SK-N-SH (cell line): ENCODE results near the gene RCAN2. TPM values are rescaled to one million over a fixed set of nuclear protein-coding genes. Genes with fewer than 3 reads are reported as not detected.

Experiments used
- CTCF ChIA-PET: fragments of 300-600, 350-600 bp; formaldehyde crosslinking; extraction: SDS; loops from one replicate; lab custom pipeline; 2021; lab: Yijun Ruan, JAX
- POLR2A ChIA-PET: fragments of 350-600 bp; sonication (Branson Sonifier 250); formaldehyde crosslinking; extraction: SDS; loops from one replicate; lab custom pipeline; 2020; ENCODE audit warnings: antibody characterized with exemption, inconsistent platforms; lab: Yijun Ruan, JAX
- DNase-seq: peaks from one replicate; pipeline ENCODE4 v3.0.0; 2012
- H2AFZ ChIP-seq: fragments of 200-600 bp; sonication (generic); 2 replicates; pipeline ENCODE4 v1.8.1; 2016; ENCODE audit warnings: antibody characterized with exemption, mild to moderate bottlenecking, low read depth
- H3F3A ChIP-seq: fragments of 200-600 bp; sonication (generic); replicated peaks from 2 replicates; pipeline ENCODE3; 2016; ENCODE audit warnings: antibody characterized with exemption, mild to moderate bottlenecking; ENCODE audit not compliant: insufficient read depth
- H3K27ac ChIP-seq, 2 experiments: fragments of 200-500 bp in 1 of 2; fragments of 200-600 bp in 1 of 2; sonication (Bioruptor generic) in 1 of 2; sonication (generic), shearing (Covaris generic) in 1 of 2; 2 replicates each; pipeline versions ENCODE4 v1.5.1 to v1.6.1; 2014 to 2016; ENCODE audit warnings: low read depth in 2 of 2, inconsistent platforms in 1 of 2, low read length in 1 of 2, mild to moderate bottlenecking in 1 of 2, mixed read lengths in 1 of 2
- H3K27me3 ChIP-seq: fragments of 200-600 bp; sonication (generic), shearing (Covaris generic); 2 replicates; pipeline ENCODE4 v1.6.1; 2016; ENCODE audit warnings: mixed run types; ENCODE audit not compliant: insufficient read depth
- H3K36me3 ChIP-seq, 2 experiments: fragments of 200-500 bp in 1 of 2; fragments of 200-600 bp in 1 of 2; sonication (Bioruptor generic) in 1 of 2; sonication (generic) in 1 of 2; replicated peaks in 1 of 2; 2 replicates each; pipeline versions ENCODE3 to v1.5.1; 2014 to 2016; ENCODE audit warnings: low read length in 1 of 2, mild to moderate bottlenecking in 1 of 2; ENCODE audit not compliant: insufficient read depth in 2 of 2, control insufficient read depth in 1 of 2
- H3K4me1 ChIP-seq, 2 experiments: fragments of 200-500 bp in 1 of 2; fragments of 200-600 bp in 1 of 2; sonication (Bioruptor generic) in 1 of 2; sonication (generic), shearing (Covaris generic) in 1 of 2; 2 replicates each; pipeline versions ENCODE4 v1.5.1 to v1.6.1; 2014 to 2016; ENCODE audit warnings: low read depth in 1 of 2, low read length in 1 of 2, mixed run types in 1 of 2; ENCODE audit not compliant: insufficient read depth in 2 of 2, control insufficient read depth in 1 of 2
- H3K4me2 ChIP-seq: fragments of 200-600 bp; sonication (generic), shearing (Covaris generic); 2 replicates; pipeline ENCODE4 v1.6.1; 2017; ENCODE audit warnings: mixed run types
- H3K4me3 ChIP-seq, 2 experiments: fragments of 200-500 bp in 1 of 2; fragments of 200-600 bp in 1 of 2; sonication (Bioruptor generic) in 1 of 2; sonication (generic), shearing (Covaris generic) in 1 of 2; 2 replicates each; pipeline versions ENCODE4 v1.5.1 to v1.8.1; 2014 to 2016; ENCODE audit warnings: low read depth in 2 of 2, inconsistent platforms in 1 of 2, low read length in 1 of 2, mild to moderate bottlenecking in 1 of 2, mixed read lengths in 1 of 2, moderate library complexity in 1 of 2
- H3K79me2 ChIP-seq: fragments of 200-600 bp; sonication (generic); 2 replicates; pipeline ENCODE4 v1.8.1; 2017; ENCODE audit warnings: mild to moderate bottlenecking; ENCODE audit not compliant: insufficient read depth
- H3K9ac ChIP-seq: fragments of 200-600 bp; sonication (generic); 2 replicates; pipeline ENCODE4 v1.6.1; 2017; ENCODE audit warnings: mixed run types
- H3K9me2 ChIP-seq: fragments of 200-600 bp; sonication (generic); 2 replicates; pipeline ENCODE4 v1.6.1; 2017; ENCODE audit warnings: mixed run types
- H3K9me3 ChIP-seq: fragments of 200-600 bp; sonication (generic); 2 replicates; pipeline ENCODE4 v1.6.1; 2017; ENCODE audit warnings: mixed run types, mild to moderate bottlenecking, moderate library complexity
- H4K20me1 ChIP-seq: fragments of 200-600 bp; sonication (generic); 2 replicates; pipeline ENCODE4 v1.6.1; 2017; ENCODE audit warnings: mild to moderate bottlenecking, mixed run types; ENCODE audit not compliant: insufficient read depth
- CHD2 ChIP-seq: fragments of 150-350 bp; IDR thresholded peaks from 2 replicates; pipeline ENCODE4 v1.6.1; 2018; ENCODE audit warnings: low read length; ENCODE audit not compliant: partially characterized antibody
- ELF1 ChIP-seq: IDR thresholded peaks from 2 replicates; pipeline ENCODE4 v1.4.0; 2012
- EP300 ChIP-seq, 2 experiments: IDR thresholded peaks; 2 replicates each; pipeline versions ENCODE4 v1.4.0 to v1.6.1; 2012; ENCODE audit warnings: borderline replicate concordance in 1 of 2, low read depth in 1 of 2, low read length in 1 of 2
- FOXM1 ChIP-seq: IDR thresholded peaks from 2 replicates; pipeline ENCODE4 v1.4.0; 2012; ENCODE audit warnings: low read depth, mild to moderate bottlenecking
- GATA2 ChIP-seq: sonication (generic); formaldehyde crosslinking; IDR thresholded peaks from 2 replicates; pipeline ENCODE4 v1.5.0; 2020; ENCODE audit warnings: mild to moderate bottlenecking, missing genetic modification reagents
- IRF3 ChIP-seq: fragments of 150-350 bp; IDR thresholded peaks from 2 replicates; pipeline ENCODE4 v1.6.1; 2016; ENCODE audit warnings: mild to moderate bottlenecking, low read depth, low read length
- MXI1 ChIP-seq: IDR thresholded peaks from 2 replicates; pipeline ENCODE4 v1.6.1; 2012; ENCODE audit warnings: mild to moderate bottlenecking, low read depth, low read length, improper control_type of control experiment
- NRF1 ChIP-seq: IDR thresholded peaks from 2 replicates; pipeline ENCODE4 v1.6.1; 2012; ENCODE audit warnings: low read depth, mild to moderate bottlenecking, low read length
- POLR2AphosphoS5 ChIP-seq: IDR thresholded peaks from 2 replicates; pipeline ENCODE4 v1.6.1; 2012; ENCODE audit warnings: low read depth, low read length
- RAD21 ChIP-seq: IDR thresholded peaks from 2 replicates; pipeline ENCODE4 v1.6.1; 2012; ENCODE audit warnings: mild to moderate bottlenecking, low read length
- REST ChIP-seq: IDR thresholded peaks from 2 replicates; pipeline ENCODE4 v1.6.1; 2012; ENCODE audit warnings: mild to moderate bottlenecking, low read depth, low read length, moderate library complexity
- SMC3 ChIP-seq: IDR thresholded peaks from 2 replicates; pipeline ENCODE4 v1.6.1; 2012; ENCODE audit warnings: low read depth, low read length, improper control_type of control experiment
- TCF12 ChIP-seq: IDR thresholded peaks from 2 replicates; pipeline ENCODE4 v1.4.0; 2012
- USF1 ChIP-seq: IDR thresholded peaks from 2 replicates; pipeline ENCODE4 v1.4.0; 2012; ENCODE audit warnings: low read depth, borderline replicate concordance
- WGBS: methylation state at CpG from one replicate; pipeline ENCODE4 v1.1.6; 2017; ENCODE audit warnings: low lambda C conversion rate; 5-methylcytosine and 5-hydroxymethylcytosine counted together
- polyA plus RNA-seq, 3 experiments: library from polyadenylated mRNA; depleted of rRNA; stranded (reverse); fragments of >200 nt; gene quantifications; 2 replicates each; pipeline ENCODE4 v1.2.3, GENCODE V29; 2012
- TF ChIP-seq, protein P1 (sequence below): fragments of 200-600 bp; sonication (generic); IDR thresholded peaks from 2 replicates; pipeline ENCODE4 v1.6.1; 2017; ENCODE audit warnings: antibody characterized with exemption, mild to moderate bottlenecking, moderate library complexity
- TF ChIP-seq, protein P2 (sequence below): IDR thresholded peaks from 2 replicates; pipeline ENCODE4 v1.4.0; 2012; ENCODE audit warnings: low read depth

The RCAN2 gene
- polyA plus RNA-seq, 1 of the 3 experiments (the other 2 are of a cell fraction): not detected

GRCh38 chr6:46236752-46237151 is 254.5 kb downstream of the RCAN2 start:
- Histone ChIP-seq H3K4me3 (no peak overlapping the region), H3K9me2 (no peaks in the 10 kb centered on the region), H3F3A (no peaks in the 10 kb centered on the region), H3K9me3 (no peaks in the 10 kb centered on the region), H3K36me3 (no peaks in the 10 kb centered on the region), H3K27ac (no peak overlapping the region), H3K79me2 (no peaks in the 10 kb centered on the region), H3K4me2 (no peak overlapping the region), H2AFZ (no peak overlapping the region), H3K27me3 (no peaks in the 10 kb centered on the region; the same call in 1 of the 2 replicates), H4K20me1 (no peaks in the 10 kb centered on the region), H3K9ac (no peak overlapping the region), H3K4me1 (no peaks in the 10 kb centered on the region)
- ChIA-PET POLR2A (no interaction called here), CTCF (no interaction called here)
- DNase-seq: no peak
- 0% methylated on average over 1 of the region's 1 CpG for WGBS
- TF ChIP-seq GATA2 (CRISPR knock-in tag) (no peak), ELF1 (no peak), RAD21 (no peak), POLR2AphosphoS5 (no peak), IRF3 (no peak), SMC3 (no peak), TCF12 (no peak), REST (no peak), CHD2 (no peak)
- TF ChIP-seq, protein P1, sequence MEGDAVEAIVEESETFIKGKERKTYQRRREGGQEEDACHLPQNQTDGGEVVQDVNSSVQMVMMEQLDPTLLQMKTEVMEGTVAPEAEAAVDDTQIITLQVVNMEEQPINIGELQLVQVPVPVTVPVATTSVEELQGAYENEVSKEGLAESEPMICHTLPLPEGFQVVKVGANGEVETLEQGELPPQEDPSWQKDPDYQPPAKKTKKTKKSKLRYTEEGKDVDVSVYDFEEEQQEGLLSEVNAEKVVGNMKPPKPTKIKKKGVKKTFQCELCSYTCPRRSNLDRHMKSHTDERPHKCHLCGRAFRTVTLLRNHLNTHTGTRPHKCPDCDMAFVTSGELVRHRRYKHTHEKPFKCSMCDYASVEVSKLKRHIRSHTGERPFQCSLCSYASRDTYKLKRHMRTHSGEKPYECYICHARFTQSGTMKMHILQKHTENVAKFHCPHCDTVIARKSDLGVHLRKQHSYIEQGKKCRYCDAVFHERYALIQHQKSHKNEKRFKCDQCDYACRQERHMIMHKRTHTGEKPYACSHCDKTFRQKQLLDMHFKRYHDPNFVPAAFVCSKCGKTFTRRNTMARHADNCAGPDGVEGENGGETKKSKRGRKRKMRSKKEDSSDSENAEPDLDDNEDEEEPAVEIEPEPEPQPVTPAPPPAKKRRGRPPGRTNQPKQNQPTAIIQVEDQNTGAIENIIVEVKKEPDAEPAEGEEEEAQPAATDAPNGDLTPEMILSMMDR: no peak
- TF ChIP-seq, protein P2, sequence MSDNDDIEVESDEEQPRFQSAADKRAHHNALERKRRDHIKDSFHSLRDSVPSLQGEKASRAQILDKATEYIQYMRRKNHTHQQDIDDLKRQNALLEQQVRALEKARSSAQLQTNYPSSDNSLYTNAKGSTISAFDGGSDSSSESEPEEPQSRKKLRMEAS: no peak

DNA sequence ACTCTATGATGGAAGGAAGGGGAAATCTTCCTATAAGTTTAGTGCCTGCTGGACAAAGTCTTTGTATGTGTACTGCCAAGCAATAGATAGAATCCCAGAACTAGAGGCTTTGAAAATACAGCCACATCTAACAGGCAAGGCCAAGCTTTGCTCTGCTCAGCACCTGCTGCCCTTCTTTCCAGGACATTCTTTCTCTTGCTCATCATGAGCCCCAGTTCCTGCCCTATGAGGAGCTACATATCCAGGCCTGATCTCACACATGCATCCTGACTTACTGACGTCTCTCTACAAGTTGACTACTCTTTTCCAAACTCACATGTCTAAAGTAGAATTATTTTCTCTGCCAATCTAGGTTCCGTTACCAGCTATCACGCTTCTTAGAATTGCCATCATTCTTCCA is 256.0 kb downstream of the RCAN2 start:
- no peaks in the 10 kb centered on the region for H3K79me2 ChIP-seq
- H3K4me1 ChIP-seq: no peaks in the 10 kb centered on the region
- H3K4me2 ChIP-seq: no peak overlapping the region
- no peak overlapping the region for H3K9ac ChIP-seq
- no peak for DNase-seq
- H3K9me3 ChIP-seq: no peaks in the 10 kb centered on the region
- no peaks in the 10 kb centered on the region for H3K9me2 ChIP-seq
- no peaks in the 10 kb centered on the region for H3K36me3 ChIP-seq
- H2AFZ ChIP-seq: no peak overlapping the region
- H3F3A ChIP-seq: no peaks in the 10 kb centered on the region
- H3K27me3 ChIP-seq: no peaks in the 10 kb centered on the region; the same call in 1 of the 2 replicates
- H3K4me3 ChIP-seq: no peak overlapping the region
- no peak overlapping the region for H3K27ac ChIP-seq
- WGBS: 6% methylated on average over 3 of the region's 3 CpGs
- no peaks in the 10 kb centered on the region for H4K20me1 ChIP-seq
- ChIA-PET POLR2A (no interaction called here), CTCF (no interaction called here)
- TF ChIP-seq MXI1 (no peak), SMC3 (no peak), NRF1 (no peak), FOXM1 (no peak), EP300 (IDR thresholded peaks at IDR 0.05; ENCODE audit: borderline replicate concordance in 1 of 2, low read depth in 1 of 2, low read length in 1 of 2) (no peak), USF1 (no peak), POLR2AphosphoS5 (no peak), CHD2 (no peak), GATA2 (CRISPR knock-in tag) (no peak)
- TF ChIP-seq, protein P2: no peak
